Kidney (tissue), 14 donors: ENCODE measurements around the gene SDF4. TPM values are rescaled to one million over a fixed set of nuclear protein-coding genes. Genes with fewer than 3 reads are reported as not detected.

Experiments used
- DNase-seq, 5 donors: peaks; one replicate each; pipeline ENCODE4 v3.0.0-alpha.2; 2013 to 2020
- FAIRE-seq: peaks from 2 replicates; lab custom pipeline; 2012; peaks lifted over from hg19 to GRCh38; lab: Jason Lieb, UNC
- H3K27ac ChIP-seq, 2 donors: one replicate each; pipeline ENCODE4 v1.7.0; 2013; ENCODE audit warnings: low read depth in 2 of 2, low read length in 2 of 2, inconsistent platforms in 1 of 2
- H3K27me3 ChIP-seq: one replicate; pipeline ENCODE4 v1.7.1; 2013; ENCODE audit warnings: low read length, inconsistent platforms; ENCODE audit not compliant: control insufficient read depth, insufficient read depth
- H3K36me3 ChIP-seq, 3 donors: one replicate each; pipeline versions ENCODE4 v1.7.0 to v1.7.1; 2013; ENCODE audit warnings: low read length in 3 of 3, control low read depth in 1 of 3, inconsistent platforms in 1 of 3; ENCODE audit not compliant: insufficient read depth in 3 of 3, control insufficient read depth in 2 of 3
- H3K4me1 ChIP-seq, 3 donors: one replicate each; pipeline versions ENCODE4 v1.7.0 to v1.7.1; 2013; ENCODE audit warnings: low read length in 3 of 3, inconsistent platforms in 1 of 3, low read depth in 1 of 3; ENCODE audit not compliant: control insufficient read depth in 2 of 3, insufficient read depth in 2 of 3
- H3K4me3 ChIP-seq, 3 donors: one replicate each; pipeline versions ENCODE4 v1.7.0 to v1.8.1; 2013; ENCODE audit warnings: low read length in 3 of 3, control low read depth in 1 of 3, inconsistent platforms in 1 of 3
- H3K9ac ChIP-seq, 3 donors: one replicate each; pipeline versions ENCODE4 v1.7.0 to v1.7.1; 2013; ENCODE audit warnings: low read length in 3 of 3, control low read depth in 1 of 3, inconsistent platforms in 1 of 3
- H3K9me3 ChIP-seq, 3 donors: one replicate each; pipeline versions ENCODE4 v1.7.0 to v1.7.1; 2013; ENCODE audit warnings: low read length in 3 of 3, control low read depth in 1 of 3, inconsistent platforms in 1 of 3; ENCODE audit not compliant: control insufficient read depth in 2 of 3, insufficient read depth in 1 of 3
- intact Hi-C: fragments of 100-400 bp; cut with DNase I; formaldehyde crosslinking; loops from one replicate; pipeline ENCODE4 v1.11.1; 2022
- polyA plus RNA-seq: library from polyadenylated mRNA; stranded (reverse); fragments of 350-450 nt; fragmentation: Illumina TruSeq; extraction: RNeasy Lipid Tissue Mini Kit (QIAGEN cat#74804); gene quantifications from one replicate; pipeline ENCODE4 v1.2.3, GENCODE V29; 2014; ENCODE audit warnings: low read depth, low replicate concordance; ENCODE audit not compliant: insufficient read depth
- total RNA-seq: library from RNA; stranded (reverse); fragmentation: NEBNext Ultra II Directional; extraction: Animal tissue kit (Norgen Biotek cat#: 25700); gene quantifications from one replicate; pipeline ENCODE4 v1.2.1, GENCODE V29; 2021
- TF ChIP-seq, protein P1 (sequence below): IDR thresholded peaks from 3 replicates; pipeline ENCODE4 v1.5.1; 2012; ENCODE audit warnings: mild to moderate bottlenecking, moderate library complexity, borderline replicate concordance; ENCODE audit not compliant: insufficient read depth; ENCODE audit errors: extremely low read depth
- donor health status: control.
- donor health status: control.
- donor health status: control.
- donor health status: control.
- donor health status: control.
- donor health status: DM: yes; HTN: yes; CAD: no.
- donor health status: Normal renal cell carcinoma (clear cell type).

SDF4 gene
- total and polyA plus RNA-seq, 2 donors from 2014 or later, result 143 to 160 TPM

DNA sequence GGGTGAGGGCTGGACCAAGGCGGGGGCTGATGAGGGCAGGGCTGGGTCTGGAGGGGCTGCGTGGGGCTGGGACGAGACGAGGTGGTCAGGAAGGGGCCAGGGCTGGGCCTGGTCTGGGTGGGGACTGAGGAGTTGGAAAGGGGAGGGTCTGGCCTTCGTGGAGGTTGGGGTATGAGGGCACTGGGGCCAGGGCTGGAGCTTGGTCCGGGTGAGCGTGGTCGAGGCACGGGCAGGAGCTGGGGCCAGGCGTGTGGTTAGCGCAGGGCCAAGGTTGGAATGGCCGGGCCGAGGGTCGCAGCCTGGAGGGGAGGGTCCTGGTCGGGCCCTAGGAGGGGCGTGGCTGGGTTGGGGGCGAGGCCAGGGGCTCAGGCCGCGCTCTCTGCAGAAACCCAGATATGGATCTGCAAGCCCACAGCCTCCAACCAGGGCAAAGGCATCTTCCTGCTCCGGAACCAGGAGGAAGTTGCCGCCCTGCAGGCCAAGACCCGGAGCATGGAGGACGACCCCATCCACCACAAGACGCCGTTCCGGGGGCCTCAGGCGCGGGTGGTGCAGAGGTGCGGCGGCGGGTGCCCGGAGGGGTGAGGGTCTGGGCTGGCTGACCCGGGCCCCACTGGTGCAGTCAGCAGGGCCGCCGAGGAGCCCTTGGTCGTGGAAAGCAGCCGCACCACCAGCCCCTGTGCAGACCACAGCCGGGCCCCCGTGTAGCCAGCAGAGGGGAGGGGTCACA, 49.1 kb downstream of the SDF4 start:
- TF ChIP-seq, protein P1, sequence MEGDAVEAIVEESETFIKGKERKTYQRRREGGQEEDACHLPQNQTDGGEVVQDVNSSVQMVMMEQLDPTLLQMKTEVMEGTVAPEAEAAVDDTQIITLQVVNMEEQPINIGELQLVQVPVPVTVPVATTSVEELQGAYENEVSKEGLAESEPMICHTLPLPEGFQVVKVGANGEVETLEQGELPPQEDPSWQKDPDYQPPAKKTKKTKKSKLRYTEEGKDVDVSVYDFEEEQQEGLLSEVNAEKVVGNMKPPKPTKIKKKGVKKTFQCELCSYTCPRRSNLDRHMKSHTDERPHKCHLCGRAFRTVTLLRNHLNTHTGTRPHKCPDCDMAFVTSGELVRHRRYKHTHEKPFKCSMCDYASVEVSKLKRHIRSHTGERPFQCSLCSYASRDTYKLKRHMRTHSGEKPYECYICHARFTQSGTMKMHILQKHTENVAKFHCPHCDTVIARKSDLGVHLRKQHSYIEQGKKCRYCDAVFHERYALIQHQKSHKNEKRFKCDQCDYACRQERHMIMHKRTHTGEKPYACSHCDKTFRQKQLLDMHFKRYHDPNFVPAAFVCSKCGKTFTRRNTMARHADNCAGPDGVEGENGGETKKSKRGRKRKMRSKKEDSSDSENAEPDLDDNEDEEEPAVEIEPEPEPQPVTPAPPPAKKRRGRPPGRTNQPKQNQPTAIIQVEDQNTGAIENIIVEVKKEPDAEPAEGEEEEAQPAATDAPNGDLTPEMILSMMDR, result no peak
- Histone ChIP-seq H3K27ac (no peak overlapping the region), H3K9me3 (no peaks in the 10 kb centered on the region), H3K9ac (no peak overlapping the region), H3K4me3 (no peak overlapping the region), H3K4me1 (no peaks in the 10 kb centered on the region), H3K36me3 (no peaks in the 10 kb centered on the region), H3K27me3 (no peaks in the 10 kb centered on the region)
- intact Hi-C loops, result no loop called here
- DNase-seq (peak in 3 of 5 donors; percentile 7 to 66 (median 50)), FAIRE-seq (no peak)

DNA sequence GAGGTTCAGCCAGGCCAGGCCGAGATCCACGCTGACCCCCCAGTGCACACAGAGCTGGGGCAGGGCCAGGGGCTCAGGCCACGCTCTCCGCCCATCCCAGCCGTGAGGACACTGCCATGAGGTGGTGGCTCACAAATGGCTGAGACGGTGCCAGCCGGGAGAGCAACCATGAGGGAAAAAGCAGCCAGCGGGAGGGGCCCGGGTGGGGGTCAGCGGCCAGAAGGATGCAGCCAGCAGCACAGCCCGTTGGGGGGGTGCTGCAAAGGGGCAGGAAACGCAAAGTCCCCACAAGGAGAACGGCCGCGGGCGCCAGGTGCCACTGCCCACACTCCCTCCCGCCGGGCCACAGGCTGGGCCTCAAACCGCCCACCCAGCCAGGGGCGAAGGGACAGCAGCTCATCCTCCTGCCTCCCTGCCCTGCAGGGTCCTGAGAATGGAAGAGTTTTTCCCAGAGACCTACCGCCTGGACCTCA, 49.8 kb downstream of the SDF4 start:
- intact Hi-C loops, result no loop called here
- H3K27me3 ChIP-seq, result peaks cover under 1% of the 10 kb centered on the region
- no peak for FAIRE-seq

DNA sequence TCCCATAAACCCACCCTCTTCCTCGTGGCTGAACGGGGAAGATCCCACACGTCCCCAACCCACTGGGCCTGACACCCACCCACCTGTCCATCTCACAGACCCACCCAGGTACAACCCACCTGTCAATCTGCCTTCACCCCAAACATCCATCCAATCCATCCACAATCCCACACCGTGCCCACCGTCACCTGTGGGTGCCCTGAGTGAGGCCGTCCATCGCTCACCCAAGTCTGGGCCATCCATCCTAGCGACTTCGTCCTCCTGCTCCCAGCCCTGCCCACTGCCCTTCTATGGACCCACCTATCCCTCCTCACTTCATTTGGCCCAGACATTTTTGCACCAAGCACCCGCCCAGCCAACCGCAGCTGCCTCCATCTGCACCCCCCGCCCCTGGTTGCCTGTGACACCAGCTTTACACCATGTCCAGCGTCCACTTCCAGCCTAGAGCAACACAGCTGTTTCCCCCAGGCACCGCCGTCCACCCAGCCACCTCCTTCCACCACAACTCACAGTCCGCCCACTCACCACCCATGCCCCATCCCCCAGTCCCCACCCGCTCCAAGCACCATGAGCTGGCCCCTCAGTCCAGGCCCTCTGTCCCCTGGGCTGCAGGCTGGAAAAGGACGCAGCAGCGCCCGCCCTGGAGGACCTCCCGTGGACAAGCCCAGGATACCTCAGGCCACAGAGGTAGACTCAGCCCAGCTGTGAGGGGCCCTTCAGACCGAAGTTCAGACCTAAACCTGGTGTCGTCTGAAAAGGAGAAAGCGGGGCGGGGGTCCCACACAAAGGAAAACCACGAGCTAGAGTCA, 50.5 kb downstream of the SDF4 start:
- H3K4me3 ChIP-seq, result no peak overlapping the region

More for the DNA sequence above, 49.8 kb downstream of the SDF4 start:
- no peak overlapping the region for H3K9ac ChIP-seq
- no peak overlapping the region for H3K27ac ChIP-seq
- no peaks in the 10 kb centered on the region for H3K36me3 ChIP-seq
- no peaks in the 10 kb centered on the region for H3K9me3 ChIP-seq
- TF ChIP-seq, protein P1, result no peak
- no peak overlapping the region for H3K4me3 ChIP-seq
- peak in 3 of 5 donors; percentile 13 to 67 (median 50) for DNase-seq
- H3K4me1 ChIP-seq, result peaks cover 0 to 1% (median 0%) of the 10 kb centered on the region in 3 donors

More for the DNA sequence above, 50.5 kb downstream of the SDF4 start:
- DNase-seq, result peak in 3 of 5 donors; percentile 20 to 76 (median 45)
- no peak for FAIRE-seq
- intact Hi-C loops, result no loop called here
- TF ChIP-seq, protein P1, result no peak
- no peaks in the 10 kb centered on the region for H3K36me3 ChIP-seq
- peaks cover 0 to 2% (median 0%) of the 10 kb centered on the region in 3 donors for H3K4me1 ChIP-seq
- no peaks in the 10 kb centered on the region for H3K9me3 ChIP-seq
- H3K27me3 ChIP-seq, result peaks cover 2% of the 10 kb centered on the region
- no peak overlapping the region for H3K9ac ChIP-seq
- no peak overlapping the region for H3K27ac ChIP-seq
